Measurements from ENCODE around the gene CYP3A5.
A peak's percentile ranks its signal among the peaks of the same experiment; 100 is the strongest.
"Not testable (repeated sequence)": the region's sequence is repeated elsewhere in the genome, so short reads cannot be mapped to it uniquely, and the experiment has no call there.

CYP3A5 gene

DNA sequence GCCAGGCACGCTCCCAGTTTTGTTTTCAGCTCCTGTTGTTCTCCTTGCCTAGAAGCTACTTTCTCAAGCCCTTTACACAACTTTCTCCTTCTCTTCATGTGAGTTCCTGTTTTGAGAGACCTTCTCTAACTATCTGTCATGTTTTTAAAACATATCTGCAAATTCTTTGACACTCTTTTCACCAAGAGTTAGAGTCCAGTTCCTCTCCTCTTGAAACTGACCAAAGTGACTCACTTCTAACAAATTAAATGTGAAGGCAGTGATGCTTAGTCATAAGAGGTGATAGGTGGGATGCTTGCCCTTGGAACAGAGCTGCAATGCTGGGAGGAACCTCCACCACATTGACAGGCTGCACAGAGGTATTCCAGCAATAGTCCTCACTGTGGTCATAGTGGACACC, 37.8 kb downstream of the CYP3A5 start:
- DNase-seq (ENCODE audit: low read depth), result no peak

DNA sequence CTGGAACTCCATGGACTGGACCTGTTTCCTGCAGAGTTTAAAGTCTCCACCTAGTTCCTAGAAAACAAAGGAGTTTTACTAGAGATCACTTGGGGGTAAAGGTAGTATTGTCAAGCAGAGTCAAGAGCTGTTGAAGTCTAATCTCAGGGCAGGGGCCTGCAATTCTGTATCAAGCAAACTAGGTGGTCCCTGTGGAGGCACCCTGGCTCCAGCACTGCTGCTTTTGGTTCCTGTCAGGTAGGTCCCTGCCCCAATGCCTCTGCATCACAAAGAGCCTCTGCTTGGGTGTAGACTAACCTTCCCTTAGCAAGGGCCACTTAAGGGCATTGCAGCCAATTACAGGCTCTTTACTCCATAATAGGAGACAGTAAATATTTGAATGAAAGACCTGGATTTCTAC, 40.5 kb downstream of the CYP3A5 start:
- DNase-seq (ENCODE audit: low read depth), result no peak

DNA sequence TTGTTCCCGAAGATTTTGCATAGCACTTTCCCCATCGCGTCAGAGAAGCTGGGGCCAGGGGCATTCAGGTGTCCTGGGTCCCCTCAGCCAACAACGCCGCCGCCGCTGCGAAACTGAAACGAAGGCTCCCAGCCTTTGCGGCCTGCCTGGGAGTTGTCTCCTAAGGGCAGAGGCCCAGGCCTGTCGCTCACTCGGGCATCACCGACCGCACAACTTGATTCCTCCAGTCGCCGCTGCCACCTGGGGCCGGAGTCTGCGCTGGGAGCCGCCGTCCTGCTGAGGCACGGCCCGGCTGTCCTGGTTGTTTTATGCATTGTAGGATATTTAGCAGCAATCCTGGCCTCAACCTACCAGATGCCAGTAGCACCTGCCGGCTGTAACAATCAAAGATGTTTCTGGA, 41.1 kb downstream of the CYP3A5 start:
- no peak for DNase-seq (ENCODE audit: low read depth)

DNA sequence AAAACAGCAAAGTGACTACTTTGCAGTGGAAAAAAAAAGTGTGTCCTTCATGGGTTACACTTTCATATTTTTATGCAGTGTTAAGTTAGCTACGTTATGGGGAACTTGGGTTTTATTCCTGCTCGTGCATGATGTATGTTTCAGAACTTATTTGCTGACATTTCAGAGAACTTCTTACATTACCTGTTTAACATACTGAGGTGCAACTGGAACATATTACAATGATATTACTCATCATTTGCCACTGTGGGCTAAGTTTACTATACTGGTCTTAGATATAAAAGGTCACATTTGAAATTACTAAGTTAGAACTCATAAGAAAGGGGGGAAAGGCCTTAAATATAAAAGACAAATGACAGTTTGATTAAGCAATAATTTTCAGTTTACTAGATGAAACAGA, 42.4 kb downstream of the CYP3A5 start:
- not testable (repeated sequence) for DNase-seq (ENCODE audit: low read depth)

DNA sequence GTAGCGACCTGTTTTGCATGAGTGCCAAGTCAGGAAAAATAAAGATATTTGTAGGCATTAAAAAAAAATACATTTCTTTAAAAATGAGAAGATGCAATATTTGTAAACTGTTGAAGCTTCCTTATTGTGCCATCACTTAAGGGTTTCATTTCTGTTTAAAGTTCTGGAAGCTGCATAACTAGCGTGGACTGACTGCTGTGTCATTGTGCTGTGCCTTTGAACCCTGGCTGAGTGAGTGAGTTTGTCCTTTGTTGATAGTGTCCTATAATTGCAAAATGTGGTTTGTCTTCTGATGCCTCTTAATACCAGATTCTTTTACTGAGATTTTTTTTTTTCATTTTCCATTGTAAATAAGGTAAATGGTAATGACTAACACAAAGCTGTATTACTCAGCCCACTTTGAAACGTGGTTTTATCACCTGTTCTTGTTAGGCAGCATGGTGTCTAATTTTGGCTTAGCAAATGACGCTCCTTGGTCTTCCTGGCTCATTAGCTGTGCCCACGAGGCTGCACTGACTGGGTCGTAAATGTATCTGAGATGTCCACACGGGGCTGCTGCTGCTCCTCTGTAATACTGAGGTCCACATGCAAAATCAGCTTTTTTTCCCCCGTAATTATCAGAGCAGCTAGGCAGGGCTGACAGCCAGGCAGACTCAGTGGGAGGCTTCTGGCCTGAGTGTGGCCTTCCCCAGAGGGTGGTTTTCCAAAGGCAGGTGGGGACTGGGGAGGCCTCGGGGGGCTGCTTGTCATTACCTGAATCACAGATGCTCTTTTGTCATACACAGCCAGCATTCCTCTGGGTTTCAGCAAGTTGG, 48.3 kb downstream of the CYP3A5 start:
- no peak for DNase-seq (ENCODE audit: low read depth)

DNA sequence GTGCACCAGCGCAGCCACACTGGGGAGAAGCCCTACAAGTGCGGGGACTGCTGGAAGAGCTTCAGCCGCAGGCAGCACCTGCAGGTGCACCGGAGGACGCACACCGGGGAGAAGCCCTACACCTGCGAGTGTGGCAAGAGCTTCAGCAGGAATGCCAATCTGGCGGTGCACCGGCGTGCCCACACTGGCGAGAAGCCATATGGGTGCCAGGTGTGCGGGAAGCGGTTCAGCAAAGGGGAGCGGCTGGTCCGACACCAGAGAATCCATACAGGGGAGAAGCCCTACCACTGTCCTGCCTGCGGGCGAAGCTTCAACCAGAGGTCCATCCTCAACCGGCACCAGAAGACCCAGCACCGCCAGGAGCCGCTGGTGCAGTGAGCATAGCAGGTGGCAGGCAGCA, 50.2 kb downstream of the CYP3A5 start:
- no peak for DNase-seq (ENCODE audit: low read depth)

DNA sequence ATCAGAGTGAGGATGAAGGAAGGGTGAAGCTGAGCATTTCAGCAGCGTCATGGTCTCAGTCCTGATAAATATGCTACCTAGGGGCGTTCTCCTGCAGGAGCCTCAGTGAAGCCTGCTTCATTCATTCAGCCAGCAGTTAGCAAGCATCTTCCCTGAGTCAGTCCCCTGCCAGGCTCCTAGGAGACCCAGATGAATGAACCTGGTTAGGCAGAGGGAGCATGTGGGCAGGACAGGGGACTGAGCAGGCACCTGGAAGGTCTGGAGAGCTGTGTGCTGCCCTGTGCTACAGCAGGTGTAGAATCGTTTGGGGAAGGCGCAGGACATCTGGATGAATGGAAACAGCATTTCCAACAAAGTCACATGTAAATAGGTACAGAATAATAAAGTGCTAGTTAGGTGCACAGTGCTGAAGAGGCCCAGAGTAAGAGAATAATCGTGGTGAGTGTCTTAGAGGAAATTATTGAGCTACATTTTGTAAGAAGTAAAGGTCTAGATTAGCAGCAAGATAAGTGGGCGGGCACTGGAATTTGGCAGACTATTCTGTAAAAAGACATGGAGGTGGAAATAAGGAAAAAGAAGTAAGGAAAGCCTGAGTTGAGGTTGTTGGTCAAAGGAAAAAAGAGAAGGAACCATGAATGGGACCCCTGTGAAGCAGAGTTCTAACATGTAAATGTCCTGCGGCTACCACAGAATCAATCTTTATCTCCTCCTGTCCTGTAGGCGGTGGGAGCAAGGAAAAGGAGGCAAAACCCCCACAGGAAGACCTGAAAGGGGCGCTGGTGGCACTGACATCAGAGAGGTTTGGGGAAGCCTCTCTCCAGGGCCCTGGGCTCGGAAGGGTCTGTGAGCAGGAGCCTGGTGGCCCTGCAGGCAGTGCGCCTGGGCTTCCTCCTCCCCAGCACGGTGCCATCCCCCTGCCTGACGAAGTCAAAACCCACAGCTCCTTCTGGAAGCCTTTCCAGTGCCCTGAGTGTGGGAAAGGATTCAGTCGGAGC, 51.0 kb downstream of the CYP3A5 start:
- no peak for DNase-seq (ENCODE audit: low read depth)

DNA sequence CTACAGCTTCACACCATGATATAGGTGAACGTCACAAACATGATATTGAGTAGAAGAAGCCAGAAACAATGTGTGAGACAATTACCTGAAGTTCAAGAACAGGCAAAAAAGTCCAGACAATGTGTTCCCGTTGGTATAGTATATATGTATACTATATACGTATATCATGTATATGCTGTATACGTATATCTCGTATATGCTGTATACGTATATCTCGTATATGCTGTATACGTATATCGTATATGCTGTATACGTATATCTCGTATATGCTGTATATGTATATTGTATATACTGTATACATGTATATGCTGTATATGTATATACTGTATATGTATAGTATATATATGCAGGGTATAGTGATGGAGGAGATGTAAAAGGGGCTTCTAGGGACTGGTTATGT, 52.3 kb downstream of the CYP3A5 start:
- no peak for DNase-seq (ENCODE audit: low read depth)

DNA sequence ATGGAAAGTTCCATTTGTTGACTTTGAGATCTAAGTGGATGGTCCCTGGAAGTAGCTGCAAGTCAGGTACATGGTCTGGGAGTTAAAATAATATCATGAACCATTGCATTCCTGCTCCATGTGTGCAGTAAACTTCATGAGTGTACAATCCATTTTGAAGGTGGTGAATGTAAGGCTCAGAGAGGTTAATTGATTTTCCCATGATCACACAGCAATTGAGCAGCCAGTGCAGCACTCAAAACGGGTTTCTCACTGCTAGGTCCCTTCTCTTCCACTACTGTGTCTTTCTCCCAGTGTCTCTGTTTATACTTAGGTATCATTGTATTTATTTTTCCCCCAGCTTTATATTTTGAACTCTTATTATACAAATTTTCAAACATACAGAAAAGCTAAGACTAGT, 53.1 kb downstream of the CYP3A5 start:
- DNase-seq (ENCODE audit: low read depth), result no peak

DNA sequence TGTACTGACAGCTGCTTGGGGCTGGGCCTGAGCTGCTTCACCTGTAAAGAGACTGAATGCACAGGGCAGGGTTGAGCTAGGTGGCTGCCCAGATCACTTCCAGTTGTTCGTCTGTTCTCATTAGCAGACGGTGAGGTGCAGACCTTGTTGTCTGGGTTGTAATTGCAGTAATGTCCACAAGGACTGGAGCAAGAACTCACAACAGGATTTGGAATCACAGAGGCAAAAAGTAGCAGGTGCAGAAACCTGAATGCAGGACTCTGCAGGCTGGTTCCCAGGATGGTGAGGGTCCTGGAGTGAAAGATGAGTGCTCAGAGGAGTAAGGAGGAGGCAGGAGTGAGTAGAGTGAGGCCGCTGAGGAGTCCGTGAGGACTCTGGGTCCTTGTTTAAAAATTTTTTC, 53.8 kb downstream of the CYP3A5 start:
- no peak for DNase-seq (ENCODE audit: low read depth)

DNA sequence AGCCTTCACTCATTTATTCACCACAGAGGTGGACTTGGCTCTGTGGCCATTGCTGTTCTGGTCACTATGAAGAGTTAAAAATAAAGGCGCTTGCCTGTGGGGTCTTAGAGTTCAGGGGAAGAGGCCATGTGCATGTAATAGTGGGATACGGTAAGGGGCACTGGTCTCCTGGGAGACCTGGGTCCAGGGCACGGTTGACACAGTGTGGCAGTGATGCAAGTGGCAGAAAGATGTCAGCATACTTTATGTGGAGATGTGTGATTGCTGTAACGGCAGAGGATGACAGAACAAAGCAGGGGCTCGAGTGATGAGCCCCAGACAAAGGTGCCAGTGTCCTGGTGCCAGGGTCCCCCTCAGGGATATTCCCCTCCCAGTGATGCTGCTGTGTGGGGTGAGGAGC, 54.5 kb downstream of the CYP3A5 start:
- no peak for DNase-seq (ENCODE audit: low read depth)

DNA sequence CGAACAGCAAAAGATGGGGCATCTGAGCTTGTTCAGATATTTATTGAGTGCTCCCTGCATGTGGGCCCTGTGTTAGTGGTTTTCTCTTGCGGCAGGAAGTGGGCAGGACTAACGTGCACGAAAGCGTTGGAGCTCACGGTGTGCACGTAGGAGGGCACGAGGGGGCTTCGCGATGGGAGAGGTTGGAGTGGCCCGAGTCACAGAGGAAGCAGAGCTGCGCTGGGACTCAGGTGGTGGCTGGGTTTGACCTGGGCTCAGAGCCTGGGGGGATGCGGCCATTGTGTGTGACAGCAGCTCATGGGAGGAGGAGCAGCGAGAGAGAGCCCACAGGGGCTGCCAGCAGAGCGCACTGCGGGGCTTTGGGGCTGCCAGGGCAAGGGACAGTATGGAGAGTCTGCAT, 55.3 kb downstream of the CYP3A5 start:
- DNase-seq (ENCODE audit: low read depth), result peak; percentile 29

DNA sequence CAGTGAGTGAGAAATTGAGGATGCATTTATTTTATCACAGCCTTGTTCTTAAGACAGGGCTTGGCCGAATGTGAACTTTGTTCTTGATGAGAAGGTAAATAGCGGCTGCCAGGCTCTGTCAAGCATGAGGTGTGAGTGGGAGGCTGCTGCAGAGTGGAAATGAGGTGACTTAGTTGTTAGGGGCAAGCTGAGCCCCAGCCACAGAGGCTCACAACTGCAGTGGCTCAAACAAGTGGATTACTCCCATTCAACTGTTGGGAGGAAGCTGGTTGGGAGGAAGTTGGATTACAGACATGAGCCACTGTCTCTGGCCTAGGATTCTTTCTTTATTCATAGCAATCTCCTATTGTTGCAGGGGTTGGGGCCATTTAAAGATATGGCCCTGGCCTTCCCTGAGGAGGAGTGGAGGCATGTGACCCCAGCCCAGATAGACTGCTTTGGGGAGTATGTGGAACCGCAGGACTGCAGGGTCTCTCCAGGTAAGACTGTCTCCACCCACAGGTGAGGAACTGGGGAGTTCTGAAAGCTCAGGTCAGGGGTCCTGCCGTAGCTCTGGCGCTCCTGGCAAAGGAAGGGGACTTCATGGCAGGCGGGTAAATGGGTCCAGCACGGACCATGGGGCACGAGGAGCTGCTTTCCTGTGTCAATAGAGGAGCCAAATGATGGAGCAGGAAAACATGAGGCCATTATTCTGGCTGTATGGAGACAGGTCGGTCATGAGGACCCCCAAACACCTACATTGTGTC, 55.9 kb downstream of the CYP3A5 start:
- DNase-seq (ENCODE audit: low read depth), result no peak

DNA sequence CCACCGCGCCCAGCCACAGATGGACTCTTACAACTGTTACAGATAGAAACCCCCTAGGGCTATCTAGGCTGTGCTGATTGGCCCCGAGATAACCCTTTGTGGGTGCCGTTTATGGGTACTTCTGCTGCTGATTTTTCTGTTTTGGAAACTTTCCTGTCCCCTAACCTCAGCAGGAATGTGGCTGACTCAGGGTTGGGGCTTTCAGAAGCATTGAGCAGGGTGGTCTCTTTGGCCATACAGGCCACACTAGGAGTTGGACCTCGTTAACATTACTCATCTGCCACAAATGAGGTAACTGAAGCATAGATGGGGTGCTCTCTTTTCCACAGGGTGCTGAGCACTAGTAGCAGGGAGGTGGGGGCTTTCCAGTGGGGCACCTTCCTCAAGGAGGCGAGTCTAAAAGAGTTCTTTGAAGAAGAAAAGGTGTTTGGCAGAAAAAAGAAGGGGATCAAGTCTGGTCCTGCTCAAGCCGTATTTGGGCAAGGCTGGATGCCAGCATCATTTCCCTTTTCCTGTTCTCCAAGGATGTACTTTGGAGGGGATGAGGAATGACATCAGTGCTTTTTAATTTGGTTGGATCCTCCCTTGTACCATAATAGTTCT, 56.6 kb downstream of the CYP3A5 start:
- no peak for DNase-seq (ENCODE audit: low read depth)

DNA sequence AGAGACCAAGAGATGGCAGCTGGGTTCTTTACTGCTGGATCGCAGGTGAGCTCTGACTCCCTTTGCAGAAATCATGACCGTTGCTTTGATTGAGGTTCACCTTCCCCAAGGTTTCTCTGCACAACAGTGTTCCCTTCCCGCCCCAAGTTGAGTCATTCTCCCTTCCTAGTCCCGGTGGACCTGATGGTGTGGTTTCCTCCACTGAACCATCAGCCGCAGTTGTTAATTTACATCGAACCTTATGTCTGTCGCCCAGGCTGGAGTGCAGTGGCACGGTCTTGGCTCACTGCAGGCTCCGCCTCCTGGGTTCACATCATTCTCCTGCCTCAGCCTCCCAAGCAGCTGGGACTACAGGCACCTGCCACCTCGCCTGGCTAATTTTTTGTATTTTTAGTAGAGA, 57.2 kb downstream of the CYP3A5 start:
- DNase-seq (ENCODE audit: low read depth), result no peak

DNA sequence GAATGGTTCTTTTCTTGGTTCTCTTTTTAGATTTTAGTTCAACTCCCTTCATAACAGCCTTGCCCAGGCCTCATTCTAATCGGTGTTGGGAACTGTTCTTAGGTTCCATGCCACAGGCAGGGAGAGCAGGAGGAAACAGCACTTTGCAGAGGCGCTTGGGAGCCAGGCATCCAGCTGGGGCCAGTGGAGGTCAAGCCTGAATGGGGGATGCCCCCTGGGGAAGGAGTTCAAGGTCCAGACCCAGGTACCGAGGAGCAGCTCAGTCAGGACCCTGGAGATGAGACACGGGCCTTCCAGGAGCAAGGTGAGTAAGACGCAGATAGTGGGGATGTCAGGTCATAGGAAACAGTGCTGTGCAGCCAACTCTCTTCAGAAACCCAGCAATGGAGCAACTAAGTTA, 58.5 kb downstream of the CYP3A5 start:
- no peak for DNase-seq (ENCODE audit: low read depth)

DNA sequence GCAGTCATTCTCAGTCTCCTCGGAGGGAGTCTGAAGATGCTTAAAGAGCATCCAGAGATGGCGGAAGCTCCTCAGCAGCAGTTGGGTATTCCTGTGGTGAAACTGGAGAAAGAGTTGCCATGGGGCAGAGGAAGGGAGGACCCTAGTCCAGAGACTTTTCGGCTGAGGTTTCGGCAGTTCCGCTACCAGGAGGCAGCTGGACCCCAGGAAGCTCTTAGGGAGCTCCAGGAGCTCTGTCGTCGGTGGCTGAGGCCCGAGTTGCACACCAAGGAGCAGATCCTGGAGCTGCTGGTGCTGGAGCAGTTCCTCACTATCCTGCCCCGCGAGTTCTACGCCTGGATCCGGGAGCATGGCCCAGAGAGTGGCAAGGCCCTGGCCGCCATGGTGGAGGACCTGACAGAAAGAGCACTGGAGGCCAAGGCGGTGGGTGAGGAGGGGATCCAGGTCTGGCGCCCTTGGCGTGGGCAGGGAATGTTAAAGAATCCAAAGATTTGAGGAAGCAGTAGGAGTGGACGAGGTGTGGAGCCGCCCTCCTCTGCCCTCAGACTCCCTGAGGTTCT, 60.1 kb downstream of the CYP3A5 start:
- no peak for DNase-seq (ENCODE audit: low read depth)

DNA sequence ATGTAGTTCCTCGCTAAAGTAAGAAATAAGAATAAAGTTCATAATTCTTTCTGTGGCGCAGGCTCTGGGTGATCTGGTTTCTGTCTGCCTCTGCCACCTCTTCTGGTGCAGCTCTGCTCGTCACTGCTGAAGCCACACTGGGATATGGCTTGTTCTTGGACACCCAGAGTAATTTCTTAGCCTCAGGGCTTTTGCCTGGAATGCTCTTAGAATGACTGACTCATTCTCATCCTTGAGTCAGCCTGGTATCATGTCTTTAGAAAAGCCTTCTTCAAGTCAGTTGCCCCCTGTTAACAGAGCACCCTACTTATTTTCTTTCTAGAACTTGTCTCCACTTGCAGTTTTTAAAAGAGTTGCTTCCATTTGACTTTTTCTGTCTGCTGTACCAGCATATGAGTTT, 61.1 kb downstream of the CYP3A5 start:
- no peak for DNase-seq (ENCODE audit: low read depth)

DNA sequence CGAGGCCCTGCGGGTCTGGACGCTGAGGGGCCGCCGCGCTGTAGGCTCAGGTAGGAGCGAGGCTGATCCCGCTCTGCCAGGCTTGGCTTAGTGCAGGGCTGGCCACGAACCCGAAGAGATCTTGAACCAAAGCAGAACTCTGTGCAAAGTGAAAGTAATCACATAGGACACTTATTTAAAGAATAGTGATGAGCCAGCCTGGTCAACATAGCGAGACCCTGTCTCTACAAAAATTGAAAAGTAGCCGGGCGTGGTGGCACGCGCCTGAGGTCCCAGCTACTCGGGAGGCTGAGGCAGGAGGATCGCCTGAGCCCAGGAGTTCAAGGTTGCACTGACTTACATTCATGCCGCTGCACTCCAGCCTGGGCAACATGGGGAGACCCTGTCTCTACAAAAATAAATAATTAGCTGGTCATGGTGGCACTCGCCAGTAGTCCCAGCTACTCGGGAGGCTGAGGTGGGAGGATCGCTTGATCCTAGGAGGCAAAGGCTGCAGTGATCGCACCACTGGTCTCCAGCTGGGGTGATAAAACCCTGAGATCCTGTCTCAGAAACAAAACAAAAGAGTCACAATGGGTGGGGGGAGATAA, 62.5 kb downstream of the CYP3A5 start:
- no peak for DNase-seq (ENCODE audit: low read depth)

DNA sequence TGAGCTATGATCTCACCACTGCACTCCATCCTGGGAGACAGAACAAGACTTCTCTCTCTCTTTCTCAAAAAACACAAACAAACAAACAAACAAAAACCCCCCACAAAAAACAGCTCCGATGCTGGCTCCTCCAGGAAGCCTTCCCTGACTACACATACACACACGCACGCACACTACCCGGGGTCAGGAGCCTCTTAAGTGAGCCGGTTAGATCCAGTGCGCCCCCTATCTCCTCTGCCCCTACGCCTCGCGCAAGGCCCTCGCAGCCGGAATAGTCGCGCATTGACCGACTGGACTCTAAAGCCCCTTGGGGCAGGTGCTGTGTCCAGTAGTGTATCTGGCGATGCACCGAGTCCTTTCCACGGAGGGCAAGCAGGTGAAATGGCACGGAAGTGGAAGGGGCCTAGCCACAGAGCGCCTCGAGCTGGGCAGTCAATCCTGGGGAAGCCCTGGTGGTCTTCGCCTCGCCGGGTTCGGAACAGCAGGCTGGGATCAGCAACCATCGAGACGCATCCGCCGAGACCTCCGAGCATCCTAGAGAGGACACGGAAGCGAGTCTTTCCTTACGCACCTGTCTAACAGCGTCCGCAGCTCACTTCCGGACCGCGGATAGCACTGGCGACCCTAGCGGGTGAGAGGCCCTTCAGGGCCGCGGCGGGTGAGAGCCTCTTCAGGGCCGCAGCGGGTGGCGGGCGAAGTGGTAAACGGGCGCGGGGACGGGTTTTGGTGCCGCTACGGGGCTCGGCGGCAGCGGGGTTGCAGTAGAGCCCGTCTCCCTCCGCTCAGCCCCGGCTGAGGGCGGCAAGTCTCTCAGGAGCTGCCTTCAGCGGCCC, 63.2 kb downstream of the CYP3A5 start, which contains the start of gene ZSCAN25:
Gene ZSCAN25 (plus strand): TSS at position 588 of the 833 bp plus-strand sequence. CDS start 2,661 bp downstream, outside the sequence.
- DNase-seq (ENCODE audit: low read depth), result peak; percentile 74

All from activated T-helper 9 cell treated with anti-CD3 and anti-CD28 coated beads, Interleukin-2, amount 50 U/mL, for 16 hours (primary cell).